GM18951 (cell line): ENCODE results near the gene MCRS1.
"Not testable (repeated sequence)": the region's sequence is repeated elsewhere in the genome, so short reads cannot be mapped to it uniquely, and the experiment has no call there.

ENCODE experiments used
- POLR2A ChIP-seq: IDR thresholded peaks from 4 replicates; pipeline ENCODE4 v1.6.1; 2011; ENCODE audit warnings: mild to moderate bottlenecking; ENCODE audit not compliant: insufficient read length, insufficient read depth; ENCODE audit errors: extremely low read depth
- in situ Hi-C: fragments of 300-500 bp; cut with MboI; formaldehyde crosslinking; loops from one replicate; pipeline ENCODE4 v1.12.0; 2022; ENCODE audit warnings: low sequenced_read_pairs, mixed read lengths, inconsistent platforms; ENCODE audit not compliant: unreplicated experiment

MCRS1 gene

GRCh38 chr12:49539406-49540228 is 28.3 kb downstream of the MCRS1 start:
- in situ Hi-C loops = no loop called here
- TF ChIP-seq POLR2A = no peak

GRCh38 chr12:49538510-49539403 is 29.2 kb downstream of the MCRS1 start, which contains the start of gene KCNH3:
TSS of gene KCNH3 (plus strand) at chr12:49539030. CDS start at chr12:49539417, 387 bp downstream.
- no peak for TF ChIP-seq POLR2A
- in situ Hi-C loops = no loop called here

GRCh38 chr12:49537752-49538509 is 30.0 kb downstream of the MCRS1 start:
- in situ Hi-C loops = no loop called here
- no peak for TF ChIP-seq POLR2A

- in situ Hi-C loops = no loop called here
- no peak for TF ChIP-seq POLR2A
Observed at GRCh38 chr12:49537231-49537751, 30.7 kb downstream of the MCRS1 start.

GRCh38 chr12:49536526-49537071 is 31.3 kb downstream of the MCRS1 start:
- in situ Hi-C loops = no loop called here
- no peak for TF ChIP-seq POLR2A

GRCh38 chr12:49535921-49536525 is 31.9 kb downstream of the MCRS1 start:
- TF ChIP-seq POLR2A = no peak
- in situ Hi-C loops = no loop called here

- TF ChIP-seq POLR2A = no peak
Observed at GRCh38 chr12:49534731-49535278, 33.1 kb downstream of the MCRS1 start.

GRCh38 chr12:49534122-49534521 is 33.8 kb downstream of the MCRS1 start:
- in situ Hi-C loops = not testable (repeated sequence)

More at GRCh38 chr12:49534731-49535278, 33.1 kb downstream of the MCRS1 start:
- in situ Hi-C loops = no loop called here

GRCh38 chr12:49533331-49533730 is 34.6 kb downstream of the MCRS1 start:
- no peak for TF ChIP-seq POLR2A
- in situ Hi-C loops = no loop called here

GRCh38 chr12:49531745-49532144 is 36.2 kb downstream of the MCRS1 start:
- TF ChIP-seq POLR2A = no peak
- in situ Hi-C loops = no loop called here

GRCh38 chr12:49529414-49529813 is 38.5 kb downstream of the MCRS1 start:
- in situ Hi-C loops = no loop called here
- TF ChIP-seq POLR2A = no peak
